Activated naive CD8-positive, alpha-beta T cell treated with anti-CD3 and anti-CD28 coated beads, Interleukin-2, amount 10 ng/mL, durations not matched to agents 7 days and 5 days (primary cell): ENCODE results near the gene CBLN3. TPM values are rescaled to one million over a fixed set of nuclear protein-coding genes. Genes with fewer than 3 reads are reported as not detected.

Experiments
- ATAC-seq: fragments of 150-1000 bp; cut with Tn5 transposase; one replicate; pipeline ENCODE4 v1.10.0; 2021; ENCODE audit warnings: low read depth, moderate library complexity
- POLR2A ChIA-PET: fragments of 350-600 bp; sonication (Branson Sonifier 250); formaldehyde crosslinking; loops from one replicate; lab custom pipeline; 2021; ENCODE audit warnings: antibody characterized with exemption; lab: Charles Lee
- DNase-seq: peaks from one replicate; pipeline ENCODE4 v3.0.0; 2021
- H3K27ac Mint-ChIP-seq: one replicate; pipeline ENCODE4 v1.8.0; 2022; ENCODE audit warnings: mild to moderate bottlenecking, mixed read lengths
- H3K27me3 Mint-ChIP-seq: one replicate; pipeline ENCODE4 v1.8.0; 2022; ENCODE audit warnings: mild to moderate bottlenecking, moderate library complexity, mixed read lengths
- H3K36me3 Mint-ChIP-seq: one replicate; pipeline ENCODE4 v1.8.0; 2021; ENCODE audit warnings: mild to moderate bottlenecking, mixed read lengths
- H3K4me1 Mint-ChIP-seq: one replicate; pipeline ENCODE4 v1.8.0; 2021; ENCODE audit warnings: mixed read lengths
- H3K4me3 Mint-ChIP-seq: one replicate; pipeline ENCODE4 v1.8.0; 2022; ENCODE audit warnings: mild to moderate bottlenecking, moderate library complexity, mixed read lengths
- H3K9me3 Mint-ChIP-seq: one replicate; pipeline ENCODE4 v1.8.0; 2021; ENCODE audit warnings: mixed read lengths
- total RNA-seq, 2 experiments: library from RNA; stranded (reverse); gene quantifications; one replicate each; pipeline ENCODE4 v1.2.3, GENCODE V29; 2021

The CBLN3 gene
- total RNA-seq, 2 experiments from 2014 or later = 3.2 to 3.8 TPM

- no peak overlapping the region for H3K4me3 Mint-ChIP-seq
- no peak for ATAC-seq
- no peak for DNase-seq
- no peaks in the 10 kb centered on the region for H3K9me3 Mint-ChIP-seq
- H3K4me1 Mint-ChIP-seq = no peaks in the 10 kb centered on the region
- peaks cover 17% of the 10 kb centered on the region for H3K27me3 Mint-ChIP-seq
- H3K36me3 Mint-ChIP-seq = no peaks in the 10 kb centered on the region
- POLR2A ChIA-PET = no interaction called here
- H3K27ac Mint-ChIP-seq = no peak overlapping the region
These were observed 13.8 kb downstream of the CBLN3 start for GRCh38 chr14:24415421-24416253.

- Mint-ChIP-seq H3K4me3 (no peak overlapping the region), H3K27me3 (peaks cover 12% of the 10 kb centered on the region), H3K36me3 (no peaks in the 10 kb centered on the region), H3K4me1 (no peaks in the 10 kb centered on the region), H3K27ac (no peak overlapping the region), H3K9me3 (no peaks in the 10 kb centered on the region)
- POLR2A ChIA-PET = no interaction called here
- DNase-seq (no peak), ATAC-seq (no peak)
These were observed 14.6 kb downstream of the CBLN3 start for GRCh38 chr14:24414732-24415420.

- POLR2A ChIA-PET = no interaction called here
- H3K4me1 Mint-ChIP-seq = no peaks in the 10 kb centered on the region
- no peaks in the 10 kb centered on the region for H3K9me3 Mint-ChIP-seq
- no peak overlapping the region for H3K27ac Mint-ChIP-seq
- no peaks in the 10 kb centered on the region for H3K36me3 Mint-ChIP-seq
- H3K27me3 Mint-ChIP-seq = peaks cover 8% of the 10 kb centered on the region
- ATAC-seq (no peak), DNase-seq (no peak)
- H3K4me3 Mint-ChIP-seq = no peak overlapping the region
These were observed 15.4 kb downstream of the CBLN3 start for GRCh38 chr14:24414077-24414476.

GRCh38 chr14:24411443-24412389, 17.8 kb downstream of the CBLN3 start:
- Mint-ChIP-seq H3K27me3 (peaks cover 15% of the 10 kb centered on the region), H3K4me1 (no peaks in the 10 kb centered on the region), H3K4me3 (no peak overlapping the region), H3K9me3 (no peaks in the 10 kb centered on the region), H3K27ac (no peak overlapping the region), H3K36me3 (no peaks in the 10 kb centered on the region)
- DNase-seq (no peak), ATAC-seq (peak; percentile 41)
- POLR2A ChIA-PET = no interaction called here

GRCh38 chr14:24409956-24410355, 19.5 kb downstream of the CBLN3 start:
- H3K9me3 Mint-ChIP-seq = no peaks in the 10 kb centered on the region
- peaks cover 23% of the 10 kb centered on the region for H3K27me3 Mint-ChIP-seq
- DNase-seq (no peak), ATAC-seq (no peak)
- H3K4me3 Mint-ChIP-seq = no peak overlapping the region
- no peaks in the 10 kb centered on the region for H3K36me3 Mint-ChIP-seq
- POLR2A ChIA-PET = interaction anchor here (0.6 to 1.6 kb wide), 2 partner anchors 15 to 20 kb away, joined by 3 to 7 read pairs; partner anchors contain the start of genes CBLN3 and KHNYN
- no peak overlapping the region for H3K27ac Mint-ChIP-seq
- no peaks in the 10 kb centered on the region for H3K4me1 Mint-ChIP-seq

GRCh38 chr14:24409192-24409591, 20.3 kb downstream of the CBLN3 start:
- H3K9me3 Mint-ChIP-seq = no peaks in the 10 kb centered on the region
- H3K4me1 Mint-ChIP-seq = no peaks in the 10 kb centered on the region
- DNase-seq (no peak), ATAC-seq (no peak)
- H3K4me3 Mint-ChIP-seq = no peak overlapping the region
- H3K27me3 Mint-ChIP-seq = peaks cover 31% of the 10 kb centered on the region
- no peaks in the 10 kb centered on the region for H3K36me3 Mint-ChIP-seq
- no peak overlapping the region for H3K27ac Mint-ChIP-seq
- POLR2A ChIA-PET = interaction anchor here (1.6 kb wide), 1 partner anchor 21 kb away, joined by 7 read pairs; the partner anchor contains the start of genes CBLN3 and KHNYN

GRCh38 chr14:24408764-24409163, 20.7 kb downstream of the CBLN3 start:
- no peak overlapping the region for H3K4me3 Mint-ChIP-seq
- H3K36me3 Mint-ChIP-seq = no peaks in the 10 kb centered on the region
- no peaks in the 10 kb centered on the region for H3K4me1 Mint-ChIP-seq
- H3K27me3 Mint-ChIP-seq = peaks cover 31% of the 10 kb centered on the region
- DNase-seq = no peak
- POLR2A ChIA-PET = interaction anchor here (1.6 kb wide), 1 partner anchor 21 kb away, joined by 7 read pairs; the partner anchor contains the start of genes CBLN3 and KHNYN
- H3K9me3 Mint-ChIP-seq = no peaks in the 10 kb centered on the region
- ATAC-seq = no peak
- H3K27ac Mint-ChIP-seq = no peak overlapping the region

- Mint-ChIP-seq H3K27me3 (peaks cover 40% of the 10 kb centered on the region), H3K9me3 (no peaks in the 10 kb centered on the region), H3K4me1 (no peaks in the 10 kb centered on the region), H3K4me3 (no peak overlapping the region), H3K36me3 (no peaks in the 10 kb centered on the region), H3K27ac (no peak overlapping the region)
- DNase-seq (no peak), ATAC-seq (no peak)
- POLR2A ChIA-PET = interaction anchor here (0.6 kb wide), 1 partner anchor 194 kb away, joined by 3 read pairs; no protein-coding TSS in a partner anchor
These were observed 21.7 kb downstream of the CBLN3 start for GRCh38 chr14:24407608-24408325.

- H3K9me3 Mint-ChIP-seq = no peaks in the 10 kb centered on the region
- H3K36me3 Mint-ChIP-seq = no peaks in the 10 kb centered on the region
- H3K4me3 Mint-ChIP-seq = no peak overlapping the region
- no peaks in the 10 kb centered on the region for H3K4me1 Mint-ChIP-seq
- ATAC-seq = no peak
- POLR2A ChIA-PET = no interaction called here
- H3K27ac Mint-ChIP-seq = no peak overlapping the region
- no peak for DNase-seq
- peaks cover 48% of the 10 kb centered on the region for H3K27me3 Mint-ChIP-seq
These were observed 23.1 kb downstream of the CBLN3 start for GRCh38 chr14:24406416-24406815.

- POLR2A ChIA-PET = interaction anchor here (2.2 kb wide), 1 partner anchor 25 kb away, joined by 5 read pairs; the partner anchor contains the start of gene KHNYN
- H3K36me3 Mint-ChIP-seq = no peaks in the 10 kb centered on the region
- peaks cover 53% of the 10 kb centered on the region for H3K27me3 Mint-ChIP-seq
These were observed 24.7 kb downstream of the CBLN3 start for GRCh38 chr14:24404814-24405213.

GRCh38 chr14:24403294-24403998, 26.0 kb downstream of the CBLN3 start:
- Mint-ChIP-seq H3K27me3 (peaks cover 52% of the 10 kb centered on the region), H3K9me3 (no peaks in the 10 kb centered on the region), H3K4me3 (no peak overlapping the region), H3K27ac (no peak overlapping the region), H3K4me1 (peaks cover 4% of the 10 kb centered on the region), H3K36me3 (no peaks in the 10 kb centered on the region)
- ATAC-seq (no peak), DNase-seq (no peak)
- POLR2A ChIA-PET = no interaction called here

More at GRCh38 chr14:24404814-24405213, 24.7 kb downstream of the CBLN3 start:
- H3K9me3 Mint-ChIP-seq = no peaks in the 10 kb centered on the region
- ATAC-seq (no peak), DNase-seq (no peak)
- H3K4me3 Mint-ChIP-seq = no peak overlapping the region
- H3K27ac Mint-ChIP-seq = no peak overlapping the region
- no peaks in the 10 kb centered on the region for H3K4me1 Mint-ChIP-seq
